ENCODE results near the gene CST9. TPM values are rescaled to one million over a fixed set of nuclear protein-coding genes. Genes with fewer than 3 reads are reported as not detected.
A peak's percentile ranks its signal among the peaks of the same experiment; 100 is the strongest.

CST9 gene
- total and polyA plus RNA-seq, 2 of the 13 experiments (the other 11 are each of a cell fraction or from before 2014, with no cell fraction given), result 0.07 TPM; not detected in 1

GRCh38 chr20:23640671-23641667, 35.3 kb upstream of the CST9 start (continued):
- no peak for TF ChIP-seq MZF1 (CRISPR knock-in tag; IDR thresholded peaks at IDR 0.05; ENCODE audit: borderline replicate concordance)
- TF ChIP-seq ZBTB3 (CRISPR knock-in tag; IDR thresholded peaks at IDR 0.05; ENCODE audit: borderline replicate concordance, low read depth), result no peak
- 0 out of 2 replicates have a peak, but pooled peaks have one; percentile 32 for TF ChIP-seq SMYD3 (CRISPR knock-in tag; IDR thresholded peaks at IDR 0.05)
- TF ChIP-seq ZNF543 (CRISPR knock-in tag; IDR thresholded peaks at IDR 0.05), result peak; percentile 23; the same call in 1 of the 2 replicates
- peak; percentile 33; the same call in 1 of the 2 replicates for TF ChIP-seq TSC22D2 (CRISPR knock-in tag; IDR thresholded peaks at IDR 0.05; ENCODE audit: borderline replicate concordance)
- no peak for TF ChIP-seq SMAD1 (CRISPR knock-in tag; IDR thresholded peaks at IDR 0.05; ENCODE audit: borderline replicate concordance, low read depth)
- no peak for TF ChIP-seq ZNF552 (CRISPR knock-in tag; IDR thresholded peaks at IDR 0.05; ENCODE audit: borderline replicate concordance)
- TF ChIP-seq MLX (CRISPR knock-in tag; IDR thresholded peaks at IDR 0.05), result peak; percentile 75; the same call in 1 of the 2 replicates
- no peak for TF ChIP-seq NR3C1 (CRISPR knock-in tag; IDR thresholded peaks at IDR 0.05)
- 0 out of 2 replicates have a peak, but pooled peaks have one; percentile 11 for TF ChIP-seq ZNF264 (CRISPR knock-in tag; IDR thresholded peaks at IDR 0.05)
- TF ChIP-seq ZIK1 (CRISPR knock-in tag; IDR thresholded peaks at IDR 0.05; ENCODE audit: borderline replicate concordance, low read depth), result no peak
- TF ChIP-seq CBX5 (CRISPR knock-in tag; IDR thresholded peaks at IDR 0.05; ENCODE audit: borderline replicate concordance), result 0 out of 2 replicates have a peak, but pooled peaks have one; percentile 21
- peak; percentile 94; the same call in 1 of the 2 replicates for TF ChIP-seq KDM4B (CRISPR knock-in tag; IDR thresholded peaks at IDR 0.05)
- 0 out of 2 replicates have a peak, but pooled peaks have one; percentile 18 for TF ChIP-seq HINFP (CRISPR knock-in tag; IDR thresholded peaks at IDR 0.05; ENCODE audit: low read depth)
- 0 out of 2 replicates have a peak, but pooled peaks have one; percentile 24 for TF ChIP-seq ZNF703 (CRISPR knock-in tag; IDR thresholded peaks at IDR 0.05; ENCODE audit: borderline replicate concordance)
- TF ChIP-seq ZNF253 (CRISPR knock-in tag; IDR thresholded peaks at IDR 0.05; ENCODE audit: borderline replicate concordance), result no peak
- no peak for TF ChIP-seq DR1 (CRISPR knock-in tag; IDR thresholded peaks at IDR 0.05)
- no peak for TF ChIP-seq CHD4 (IDR thresholded peaks at IDR 0.05; ENCODE audit: borderline replicate concordance, low read length)
- no peak for TF ChIP-seq PCBP1 (IDR thresholded peaks at IDR 0.05; ENCODE audit: borderline replicate concordance, low read depth, low read length)
- TF ChIP-seq AFF4 (CRISPR knock-in tag; IDR thresholded peaks at IDR 0.05), result no peak
- TF ChIP-seq ESRRA (CRISPR knock-in tag; IDR thresholded peaks at IDR 0.05; ENCODE audit: low read depth), result peak; percentile 85
- peak; percentile 83 for TF ChIP-seq ETV5 (CRISPR knock-in tag; IDR thresholded peaks at IDR 0.05; ENCODE audit: borderline replicate concordance)
- peak; percentile 55; the same call in 1 of the 2 replicates for TF ChIP-seq POGZ (CRISPR knock-in tag; IDR thresholded peaks at IDR 0.05)

Data from HepG2 (cell line).